Breast epithelium (tissue), 4 donors: ENCODE data around the gene FAM222A. TPM values are rescaled to one million over a fixed set of nuclear protein-coding genes. Genes with fewer than 3 reads are reported as not detected.

Source experiments
- DNase-seq, 2 donors: peaks; one replicate each; pipeline ENCODE4 v3.0.0-alpha.2; 2019; ENCODE audit warnings: low spot score in 2 of 2
- H3K27ac ChIP-seq, 2 donors: fragments of 200-600 bp; sonication (generic) in 1 of 2; one replicate each; pipeline ENCODE4 v1.5.1; 2016 to 2019; ENCODE audit warnings: mild to moderate bottlenecking in 1 of 2
- H3K27me3 ChIP-seq, 2 donors: fragments of 200-600 bp; sonication (generic) in 1 of 2; one replicate each; pipeline versions ENCODE4 v1.5.1 to v1.6.0; 2017 to 2019; ENCODE audit warnings: control low read depth in 1 of 2, mild to moderate bottlenecking in 1 of 2
- H3K36me3 ChIP-seq: fragments of 200-600 bp; one replicate; pipeline ENCODE4 v1.5.1; 2019
- H3K4me1 ChIP-seq, 2 donors: fragments of 200-600 bp; sonication (generic); one replicate each; pipeline ENCODE4 v1.5.1; 2016 to 2019; ENCODE audit warnings: control low read depth in 1 of 2
- H3K4me3 ChIP-seq, 3 donors: fragments of 200-600 bp; sonication (generic); 1 replicate in 2 of 3; 2 replicates in 1 of 3; pipeline ENCODE4 v1.5.1; 2016 to 2019; ENCODE audit warnings: mild to moderate bottlenecking in 3 of 3, moderate library complexity in 2 of 3
- H3K9me3 ChIP-seq, 2 donors: fragments of 200-600 bp; sonication (generic) in 1 of 2; one replicate each; pipeline ENCODE4 v1.5.1; 2016 to 2019; ENCODE audit warnings: control low read depth in 1 of 2
- POLR2A ChIP-seq: fragments of 450-650 bp; IDR thresholded peaks from one replicate; pipeline ENCODE4 v1.6.1; 2016; ENCODE audit warnings: antibody characterized with exemption, mild to moderate bottlenecking, moderate library complexity
- POLR2AphosphoS5 ChIP-seq, 3 donors: sonication (generic); formaldehyde crosslinking; IDR thresholded peaks; one replicate each; pipeline ENCODE4 v1.6.1; 2017; ENCODE audit warnings: antibody characterized with exemption in 3 of 3
- intact Hi-C: fragments of 100-400 bp; cut with DNase I; formaldehyde crosslinking; loops from one replicate; pipeline ENCODE4 v1.15.1; 2023; ENCODE audit warnings: low total_unique reads
- total RNA-seq, 3 donors: library from RNA; depleted of rRNA; stranded (reverse); fragments of >200 nt; gene quantifications; one replicate each; pipeline ENCODE4 v1.1.0, GENCODE V29; 2016
- TF ChIP-seq, protein P1 (sequence below), 3 donors: fragments of 450-650 bp; IDR thresholded peaks; one replicate each; pipeline ENCODE4 v1.5.1; 2016 to 2017; ENCODE audit warnings: antibody characterized with exemption in 3 of 3, mild to moderate bottlenecking in 3 of 3, moderate library complexity in 3 of 3

Gene FAM222A
- total RNA-seq, 3 donors from 2014 or later: 0.32 to 7.3 (median 1.3) TPM

DNA sequence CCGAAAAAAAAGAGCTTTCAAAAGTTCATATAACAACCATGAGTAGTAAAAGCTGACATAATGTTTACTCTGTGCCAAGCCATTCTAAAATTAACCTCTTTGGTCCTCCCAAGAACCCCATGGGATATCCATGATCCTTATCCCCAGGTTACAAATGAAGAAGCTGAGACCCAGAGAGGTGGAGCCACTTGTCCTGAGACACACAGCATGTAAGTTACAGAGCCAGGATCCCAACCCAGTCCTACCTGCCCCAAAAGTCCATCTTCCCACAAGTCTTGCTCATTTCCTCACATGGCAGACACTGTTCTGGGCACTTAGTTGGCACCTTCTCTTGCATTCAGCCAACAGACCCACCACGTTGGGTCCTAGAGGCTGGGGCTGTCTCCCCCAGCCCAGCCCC, 82.4 kb downstream of the FAM222A start:
- TF ChIP-seq POLR2AphosphoS5 (IDR thresholded peaks at IDR 0.05): no peak
- TF ChIP-seq POLR2A: no peak
- TF ChIP-seq, protein P1, sequence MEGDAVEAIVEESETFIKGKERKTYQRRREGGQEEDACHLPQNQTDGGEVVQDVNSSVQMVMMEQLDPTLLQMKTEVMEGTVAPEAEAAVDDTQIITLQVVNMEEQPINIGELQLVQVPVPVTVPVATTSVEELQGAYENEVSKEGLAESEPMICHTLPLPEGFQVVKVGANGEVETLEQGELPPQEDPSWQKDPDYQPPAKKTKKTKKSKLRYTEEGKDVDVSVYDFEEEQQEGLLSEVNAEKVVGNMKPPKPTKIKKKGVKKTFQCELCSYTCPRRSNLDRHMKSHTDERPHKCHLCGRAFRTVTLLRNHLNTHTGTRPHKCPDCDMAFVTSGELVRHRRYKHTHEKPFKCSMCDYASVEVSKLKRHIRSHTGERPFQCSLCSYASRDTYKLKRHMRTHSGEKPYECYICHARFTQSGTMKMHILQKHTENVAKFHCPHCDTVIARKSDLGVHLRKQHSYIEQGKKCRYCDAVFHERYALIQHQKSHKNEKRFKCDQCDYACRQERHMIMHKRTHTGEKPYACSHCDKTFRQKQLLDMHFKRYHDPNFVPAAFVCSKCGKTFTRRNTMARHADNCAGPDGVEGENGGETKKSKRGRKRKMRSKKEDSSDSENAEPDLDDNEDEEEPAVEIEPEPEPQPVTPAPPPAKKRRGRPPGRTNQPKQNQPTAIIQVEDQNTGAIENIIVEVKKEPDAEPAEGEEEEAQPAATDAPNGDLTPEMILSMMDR (IDR thresholded peaks at IDR 0.05): no peak
- intact Hi-C loops: no loop called here
- H3K4me1 ChIP-seq: no peaks in the 10 kb centered on the region
- H3K27ac ChIP-seq: no peak overlapping the region
- DNase-seq: no peak
- no peaks in the 10 kb centered on the region for H3K36me3 ChIP-seq
- no peaks in the 10 kb centered on the region for H3K9me3 ChIP-seq
- H3K27me3 ChIP-seq: no peaks in the 10 kb centered on the region
- H3K4me3 ChIP-seq: no peak overlapping the region

DNA sequence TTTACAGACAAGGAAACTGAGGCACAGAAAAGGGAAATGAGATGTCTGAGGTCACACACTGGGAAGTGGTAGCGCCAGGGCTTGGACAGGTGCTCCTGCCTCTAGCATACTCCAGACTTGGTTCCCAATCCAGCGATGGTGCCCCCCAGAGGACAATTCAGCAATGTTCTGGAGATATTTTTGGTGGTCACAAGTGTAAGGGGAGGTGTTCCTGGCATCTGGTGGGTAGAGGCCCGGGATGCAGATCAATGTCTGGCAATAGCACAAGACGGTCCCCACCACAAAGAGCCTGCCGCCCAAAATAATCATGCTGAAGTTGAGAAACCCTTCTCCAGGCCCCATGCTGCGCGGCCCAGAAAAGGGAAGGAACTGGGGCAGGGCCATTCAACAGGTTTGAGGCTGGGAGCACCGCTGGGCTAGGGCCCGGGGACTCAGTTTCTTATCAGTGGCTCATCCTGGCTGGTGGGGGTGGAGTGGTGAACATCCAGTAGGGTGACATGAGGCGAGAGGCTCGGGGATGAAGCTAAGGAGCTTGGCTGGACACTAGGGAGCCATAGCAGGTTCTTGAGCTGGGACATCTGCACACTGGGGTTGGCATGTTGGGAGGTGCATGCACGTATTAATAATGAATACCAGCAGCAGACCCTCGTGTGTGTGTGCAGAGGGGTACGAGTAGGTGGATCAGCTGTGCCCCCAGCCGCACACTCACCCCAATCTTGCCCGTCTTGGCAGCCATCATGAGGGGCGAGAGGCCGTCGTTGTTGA, 84.5 kb downstream of the FAM222A start:
- intact Hi-C loops: no loop called here
- Histone ChIP-seq H3K27me3 (no peaks in the 10 kb centered on the region), H3K36me3 (no peaks in the 10 kb centered on the region), H3K9me3 (no peaks in the 10 kb centered on the region), H3K4me3 (no peak overlapping the region), H3K4me1 (no peaks in the 10 kb centered on the region), H3K27ac (no peak overlapping the region)
- no peak for DNase-seq
- no peak for TF ChIP-seq POLR2A
- TF ChIP-seq POLR2AphosphoS5 (IDR thresholded peaks at IDR 0.05): no peak
- TF ChIP-seq, protein P1 (IDR thresholded peaks at IDR 0.05): no peak

DNA sequence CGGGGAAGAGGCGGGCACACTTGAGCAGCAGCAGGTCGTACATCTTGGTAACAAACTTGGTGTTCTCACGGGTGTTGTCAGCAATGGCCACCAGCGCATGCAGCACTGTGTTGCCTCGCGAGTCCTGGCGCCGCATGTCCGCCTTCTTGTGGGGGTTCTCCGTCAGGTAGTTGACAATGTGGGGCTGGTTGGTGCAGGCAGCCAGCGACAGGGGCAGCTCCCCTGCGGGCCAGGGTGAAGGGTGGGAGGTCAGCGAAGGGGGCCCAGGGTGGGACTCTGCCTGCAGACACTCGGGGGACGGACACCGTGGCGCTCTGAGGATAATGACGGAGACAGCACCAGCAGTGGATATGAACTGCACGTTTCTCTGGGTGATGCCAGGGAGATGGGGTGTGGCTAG, 85.1 kb downstream of the FAM222A start:
- Histone ChIP-seq H3K27me3 (no peaks in the 10 kb centered on the region), H3K4me1 (no peaks in the 10 kb centered on the region), H3K36me3 (no peaks in the 10 kb centered on the region), H3K27ac (no peak overlapping the region), H3K9me3 (no peaks in the 10 kb centered on the region), H3K4me3 (no peak overlapping the region)
- TF ChIP-seq POLR2AphosphoS5 (IDR thresholded peaks at IDR 0.05) (no peak), POLR2A (no peak)
- TF ChIP-seq, protein P1 (IDR thresholded peaks at IDR 0.05): no peak
- intact Hi-C loops: no loop called here
- no peak for DNase-seq

DNA sequence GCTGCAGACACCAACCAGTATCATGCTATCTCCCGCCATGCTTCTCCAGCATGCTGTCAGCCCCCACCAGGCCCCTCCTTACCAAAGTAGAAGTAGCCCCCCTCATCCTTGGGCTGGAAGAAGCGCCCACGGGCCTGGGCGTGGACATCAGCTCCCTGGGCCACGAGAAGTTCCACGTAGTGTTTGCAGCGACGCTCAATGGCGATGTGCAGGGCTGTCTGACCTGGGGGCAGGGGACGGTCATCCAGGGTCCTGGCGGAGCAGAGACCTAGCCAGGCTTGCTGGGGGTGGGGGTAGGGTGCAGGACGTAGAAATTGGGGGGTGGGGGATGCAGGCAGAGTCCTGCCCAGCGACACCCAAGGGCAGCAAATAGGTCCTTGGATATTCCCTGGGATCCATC, 86.9 kb downstream of the FAM222A start:
- TF ChIP-seq POLR2AphosphoS5 (IDR thresholded peaks at IDR 0.05): no peak
- TF ChIP-seq, protein P1 (IDR thresholded peaks at IDR 0.05): no peak
- TF ChIP-seq POLR2A: no peak
- no peaks in the 10 kb centered on the region for H3K4me1 ChIP-seq
- no peak for DNase-seq
- no peaks in the 10 kb centered on the region for H3K36me3 ChIP-seq
- H3K4me3 ChIP-seq: no peak overlapping the region
- no peaks in the 10 kb centered on the region for H3K9me3 ChIP-seq
- H3K27ac ChIP-seq: no peak overlapping the region
- no peaks in the 10 kb centered on the region for H3K27me3 ChIP-seq
- intact Hi-C loops: no loop called here

DNA sequence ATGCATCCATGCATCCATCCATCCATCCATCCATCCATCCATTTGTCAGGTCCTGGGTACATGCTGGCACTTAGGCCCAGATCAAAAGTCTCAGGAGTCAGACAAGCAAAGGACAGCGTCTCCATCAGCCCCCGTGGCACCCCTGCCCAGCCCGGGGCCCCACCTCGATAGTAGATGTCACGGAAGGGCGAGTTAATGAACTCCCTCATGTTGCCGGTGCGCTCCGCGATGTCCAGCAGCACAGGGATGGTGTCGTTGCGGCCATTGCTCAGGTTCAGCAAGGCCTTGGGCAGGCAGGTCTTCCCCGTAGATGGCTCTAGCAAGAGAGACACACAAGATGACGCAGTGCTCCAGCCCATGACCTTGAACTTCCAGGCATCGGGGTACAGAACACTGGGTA, 89.2 kb downstream of the FAM222A start:
- no peak overlapping the region for H3K4me3 ChIP-seq
- H3K27me3 ChIP-seq: no peaks in the 10 kb centered on the region
- H3K27ac ChIP-seq: no peak overlapping the region
- H3K4me1 ChIP-seq: no peaks in the 10 kb centered on the region
- no peaks in the 10 kb centered on the region for H3K36me3 ChIP-seq
- DNase-seq: no peak
- intact Hi-C loops: no loop called here
- H3K9me3 ChIP-seq: no peaks in the 10 kb centered on the region
- no peak for TF ChIP-seq POLR2AphosphoS5 (IDR thresholded peaks at IDR 0.05)
- TF ChIP-seq, protein P1 (IDR thresholded peaks at IDR 0.05): no peak
- TF ChIP-seq POLR2A: no peak
